Fibroblast of peridontal ligament (primary cell): ENCODE measurements around the gene KIF19.

Source experiments
- DNase-seq: peaks from one replicate; pipeline ENCODE4 v3.0.0-alpha.2; 2010; ENCODE audit errors: extremely low read depth

The KIF19 gene

GRCh38 chr17:74340470-74341023, 14.5 kb downstream of the KIF19 start:
- DNase-seq = no peak

- DNase-seq = no peak
These were observed 16.2 kb downstream of the KIF19 start for GRCh38 chr17:74342224-74342623.

- no peak for DNase-seq
These were observed 17.1 kb downstream of the KIF19 start for GRCh38 chr17:74343121-74343520.

- no peak for DNase-seq
These were observed 17.7 kb downstream of the KIF19 start for GRCh38 chr17:74343526-74344284.

- DNase-seq = no peak
These were observed 18.6 kb downstream of the KIF19 start for GRCh38 chr17:74344658-74345057.

- no peak for DNase-seq
These were observed 19.6 kb downstream of the KIF19 start for GRCh38 chr17:74345433-74346241.

GRCh38 chr17:74347646-74348045, 21.6 kb downstream of the KIF19 start:
- DNase-seq = no peak

- DNase-seq = no peak
These were observed 23.1 kb downstream of the KIF19 start for GRCh38 chr17:74349120-74349519.

GRCh38 chr17:74350486-74350885, 24.5 kb downstream of the KIF19 start:
- DNase-seq = no peak

- no peak for DNase-seq
These were observed 25.7 kb downstream of the KIF19 start for GRCh38 chr17:74351552-74352210.

- no peak for DNase-seq
These were observed 27.5 kb downstream of the KIF19 start for GRCh38 chr17:74353446-74354060.

- no peak for DNase-seq
These were observed 28.1 kb downstream of the KIF19 start for GRCh38 chr17:74354123-74354522.

- no peak for DNase-seq
These were observed 28.5 kb downstream of the KIF19 start for GRCh38 chr17:74354561-74354960.

- DNase-seq = no peak
These were observed 29.0 kb downstream of the KIF19 start for GRCh38 chr17:74355065-74355464.

GRCh38 chr17:74356646-74357465, 30.8 kb downstream of the KIF19 start:
- no peak for DNase-seq

GRCh38 chr17:74357466-74357809, 31.4 kb downstream of the KIF19 start:
- no peak for DNase-seq

- no peak for DNase-seq
These were observed 32.7 kb downstream of the KIF19 start for GRCh38 chr17:74358697-74359096.

- no peak for DNase-seq
These were observed 33.9 kb downstream of the KIF19 start for GRCh38 chr17:74359916-74360315.

- no peak for DNase-seq
These were observed 34.8 kb downstream of the KIF19 start for GRCh38 chr17:74360899-74361229.

- DNase-seq = no peak
These were observed 35.4 kb downstream of the KIF19 start, which contains the start of gene BTBD17 for GRCh38 chr17:74361230-74362068. BTBD17 (minus strand) TSS chr17:74361868; CDS start chr17:74361819, 49 bp downstream.
